Keratinocyte (primary cell): ENCODE results near the gene EXOC4. TPM values are rescaled to one million over a fixed set of nuclear protein-coding genes. Genes with fewer than 3 reads are reported as not detected.

Source experiments
- DNase-seq: peaks from one replicate; pipeline ENCODE4 v3.0.0-alpha.2; 2011; ENCODE audit warnings: low read depth, missing footprints, low spot score
- FAIRE-seq: peaks from 2 replicates; lab custom pipeline; 2011; peaks lifted over from hg19 to GRCh38; lab: Jason Lieb, UNC
- H2AFZ ChIP-seq: 2 replicates; pipeline ENCODE4 v1.6.0; 2012; ENCODE audit warnings: low read length, control low read depth, inconsistent platforms; ENCODE audit not compliant: control insufficient read depth
- H3K27ac ChIP-seq: 2 replicates; pipeline ENCODE4 v1.5.1; 2011; ENCODE audit warnings: low read length; ENCODE audit not compliant: control insufficient read depth, insufficient read depth
- H3K27me3 ChIP-seq: 3 replicates; pipeline ENCODE4 v1.6.0; 2011; ENCODE audit warnings: low read length; ENCODE audit not compliant: control insufficient read depth, insufficient read depth; ENCODE audit errors: extremely low read depth
- H3K36me3 ChIP-seq, 2 experiments: 2 replicates in 1 of 2; 3 replicates in 1 of 2; pipeline ENCODE4 v1.5.1; 2011; ENCODE audit warnings: low read length in 2 of 2, mild to moderate bottlenecking in 1 of 2; ENCODE audit not compliant: control insufficient read depth in 2 of 2, insufficient read depth in 2 of 2; ENCODE audit errors: extremely low read depth in 1 of 2
- H3K4me1 ChIP-seq: 3 replicates; pipeline ENCODE4 v1.5.1; 2011; ENCODE audit warnings: low read length; ENCODE audit not compliant: control insufficient read depth, insufficient read depth; ENCODE audit errors: extremely low read depth
- H3K4me2 ChIP-seq: 3 replicates; pipeline ENCODE4 v1.6.0; 2011; ENCODE audit warnings: low read depth, low read length; ENCODE audit not compliant: control insufficient read depth, insufficient read depth; ENCODE audit errors: extremely low read depth
- H3K4me3 ChIP-seq, 3 experiments: fragments of 200-600 bp in 1 of 3; sonication (generic) in 1 of 3; 2 replicates in 2 of 3; 3 replicates in 1 of 3; pipeline ENCODE4 v1.5.1; 2011 to 2016; ENCODE audit warnings: low read length in 3 of 3, mild to moderate bottlenecking in 3 of 3, control low read depth in 2 of 3, inconsistent platforms in 1 of 3, low read depth in 1 of 3, mixed read lengths in 1 of 3, mixed run types in 1 of 3, moderate library complexity in 1 of 3; ENCODE audit not compliant: control insufficient read depth in 2 of 3, insufficient read depth in 2 of 3; ENCODE audit errors: extremely low read depth in 1 of 3
- H3K79me2 ChIP-seq: 2 replicates; pipeline ENCODE4 v1.6.0; 2012; ENCODE audit warnings: low read length; ENCODE audit not compliant: control insufficient read depth, insufficient read depth
- H3K9ac ChIP-seq: 3 replicates; pipeline ENCODE4 v1.6.0; 2011; ENCODE audit warnings: low read length; ENCODE audit not compliant: control insufficient read depth, insufficient read depth; ENCODE audit errors: extremely low read depth
- H3K9me1 ChIP-seq: 3 replicates; pipeline ENCODE4 v1.6.0; 2011; ENCODE audit warnings: low read length; ENCODE audit not compliant: control insufficient read depth, insufficient read depth; ENCODE audit errors: extremely low read depth
- H3K9me3 ChIP-seq: 2 replicates; pipeline ENCODE4 v1.5.1; 2012; ENCODE audit warnings: low read depth, low read length; ENCODE audit not compliant: control insufficient read depth
- H4K20me1 ChIP-seq: 3 replicates; pipeline ENCODE4 v1.6.0; 2011; ENCODE audit warnings: low read length; ENCODE audit not compliant: control insufficient read depth, insufficient read depth; ENCODE audit errors: extremely low read depth
- CTCF ChIP-seq, 3 experiments: IDR thresholded peaks in 1 of 3; conservative IDR thresholded peaks in 1 of 3; optimal IDR thresholded peaks in 1 of 3; 2 replicates in 2 of 3; 3 replicates in 1 of 3; pipeline versions ENCODE3 to v1.5.1; 2011; ENCODE audit warnings: low read length in 3 of 3, mild to moderate bottlenecking in 3 of 3, moderate library complexity in 2 of 3, control low read depth in 1 of 3, inconsistent platforms in 1 of 3; ENCODE audit not compliant: insufficient read depth in 2 of 3; ENCODE audit errors: extremely low read depth in 1 of 3
- EZH2 ChIP-seq: IDR thresholded peaks from one replicate; pipeline ENCODE4 v1.6.1; 2012; ENCODE audit warnings: inconsistent platforms, mild to moderate bottlenecking, low read length, moderate library complexity
- dilution Hi-C: fragments of 300-500 bp; cut with MboI; formaldehyde crosslinking; loops from one replicate; pipeline ENCODE4 v1.7.0; 2020; ENCODE audit warnings: low sequenced_read_pairs; ENCODE audit not compliant: extremely low pct_ligation_motif_present
- polyA plus RNA-seq, 5 experiments: library from polyadenylated mRNA; depleted of rRNA in 3 of 5; stranded (reverse) in 3 of 5; stranded (forward) in 1 of 5; unstranded in 1 of 5; fragments of >200 nt; gene quantifications; 1 replicate in 1 of 5; 2 replicates in 3 of 5; 3 replicates in 1 of 5; pipeline versions ENCODE4 v1.2.1 to v1.2.3, GENCODE V29; 2011 to 2012; ENCODE audit warnings: missing spikeins in 2 of 5, low read depth in 1 of 5, low replicate concordance in 1 of 5

EXOC4 gene
- polyA plus RNA-seq, 1 donor (not counting 4 experiments of a cell fraction or from before 2014, with no cell fraction given), result 52.6 TPM

GRCh38 chr7:133530682-133531081, 277.8 kb downstream of the EXOC4 start:
- TF ChIP-seq CTCF (optimal IDR thresholded peaks at IDR 0.05 in 1 of 3, IDR thresholded peaks at IDR 0.05 in 1 of 3, conservative IDR thresholded peaks at IDR 0.05 in 1 of 3; ENCODE audit: extremely low read depth in 1 of 3, insufficient read depth in 2 of 3, low read length in 3 of 3) (no peak), EZH2 (no peak)
- DNase-seq (no peak), FAIRE-seq (no peak)
- Histone ChIP-seq H3K27me3 (no peaks in the 10 kb centered on the region), H3K4me2 (no peak overlapping the region), H3K9me1 (no peaks in the 10 kb centered on the region), H3K79me2 (no peaks in the 10 kb centered on the region), H4K20me1 (no peaks in the 10 kb centered on the region), H3K27ac (no peak overlapping the region), H3K9me3 (no peaks in the 10 kb centered on the region), H3K36me3 (no peaks in the 10 kb centered on the region), H3K4me1 (no peaks in the 10 kb centered on the region), H3K4me3 (no peak overlapping the region), H2AFZ (no peak overlapping the region), H3K9ac (no peak overlapping the region)
- dilution Hi-C loops, result no loop called here

DNA sequence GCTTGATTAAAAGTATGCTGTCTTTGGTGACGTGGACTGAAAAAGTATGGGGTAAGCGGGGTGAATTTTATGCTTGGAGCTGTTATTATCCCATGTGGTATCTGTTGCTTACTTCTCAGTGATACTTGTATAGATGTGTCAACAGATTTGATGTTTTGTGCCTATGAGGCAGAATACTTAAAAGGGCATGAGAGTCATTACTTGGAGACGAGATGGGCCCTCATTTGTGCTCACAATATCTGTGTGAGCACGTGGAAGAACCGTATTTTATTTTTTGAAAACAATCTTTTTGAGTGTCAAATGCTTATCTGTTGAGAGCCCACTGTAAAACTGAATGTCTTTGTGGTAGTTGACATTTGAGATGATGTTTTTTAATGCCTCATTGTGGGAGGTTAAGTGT, 281.9 kb downstream of the EXOC4 start:
- H3K9me3 ChIP-seq, result no peaks in the 10 kb centered on the region
- H3K79me2 ChIP-seq, result no peaks in the 10 kb centered on the region
- H3K4me1 ChIP-seq, result no peaks in the 10 kb centered on the region
- no peaks in the 10 kb centered on the region for H4K20me1 ChIP-seq
- H3K9me1 ChIP-seq, result no peaks in the 10 kb centered on the region
- no peaks in the 10 kb centered on the region for H3K36me3 ChIP-seq
- no peak for FAIRE-seq
- H3K27ac ChIP-seq, result no peak overlapping the region
- TF ChIP-seq EZH2 (no peak), CTCF (optimal IDR thresholded peaks at IDR 0.05 in 1 of 3, IDR thresholded peaks at IDR 0.05 in 1 of 3, conservative IDR thresholded peaks at IDR 0.05 in 1 of 3; ENCODE audit: extremely low read depth in 1 of 3, insufficient read depth in 2 of 3, low read length in 3 of 3) (no peak)
- no peak for DNase-seq
- H3K4me3 ChIP-seq, result no peak overlapping the region
- H3K27me3 ChIP-seq, result no peaks in the 10 kb centered on the region
- no peak overlapping the region for H2AFZ ChIP-seq
- H3K4me2 ChIP-seq, result no peak overlapping the region
- dilution Hi-C loops, result no loop called here
- H3K9ac ChIP-seq, result no peak overlapping the region
